Tibial nerve (tissue), 3 donors: ENCODE data around the gene CXorf38.

Source experiments
- POLR2A ChIP-seq, 2 donors: fragments of 450-650 bp; IDR thresholded peaks; one replicate each; pipeline ENCODE4 v1.6.1; 2017; ENCODE audit warnings: antibody characterized with exemption in 2 of 2, mild to moderate bottlenecking in 2 of 2, moderate library complexity in 2 of 2
- TF ChIP-seq, protein P1 (sequence below), 5 experiments: fragments of 200-600 bp in 3 of 5; fragments of 450-650 bp in 2 of 5; sonication (generic) in 3 of 5; IDR thresholded peaks; one replicate each; pipeline ENCODE4 v1.5.1; 2016 to 2019; ENCODE audit warnings: antibody characterized with exemption in 5 of 5, mild to moderate bottlenecking in 3 of 5, moderate library complexity in 2 of 5

DNA sequence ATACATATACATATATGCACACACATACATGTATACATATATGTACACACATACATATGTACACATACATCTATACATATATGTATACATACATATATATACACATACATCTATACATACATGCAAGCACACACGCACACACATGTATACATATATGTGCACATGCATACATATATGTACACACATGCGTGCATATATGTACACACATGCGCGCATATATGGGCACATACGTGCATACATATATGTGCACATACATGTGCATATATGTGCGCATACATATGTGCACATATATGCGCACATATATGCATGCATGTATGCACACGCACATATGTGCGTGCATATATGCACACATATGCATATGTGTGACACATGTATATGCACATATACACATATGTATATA lies 31.4 kb downstream of the CXorf38 start:
- no peak for TF ChIP-seq POLR2A (IDR thresholded peaks at IDR 0.05)
- TF ChIP-seq, protein P1, sequence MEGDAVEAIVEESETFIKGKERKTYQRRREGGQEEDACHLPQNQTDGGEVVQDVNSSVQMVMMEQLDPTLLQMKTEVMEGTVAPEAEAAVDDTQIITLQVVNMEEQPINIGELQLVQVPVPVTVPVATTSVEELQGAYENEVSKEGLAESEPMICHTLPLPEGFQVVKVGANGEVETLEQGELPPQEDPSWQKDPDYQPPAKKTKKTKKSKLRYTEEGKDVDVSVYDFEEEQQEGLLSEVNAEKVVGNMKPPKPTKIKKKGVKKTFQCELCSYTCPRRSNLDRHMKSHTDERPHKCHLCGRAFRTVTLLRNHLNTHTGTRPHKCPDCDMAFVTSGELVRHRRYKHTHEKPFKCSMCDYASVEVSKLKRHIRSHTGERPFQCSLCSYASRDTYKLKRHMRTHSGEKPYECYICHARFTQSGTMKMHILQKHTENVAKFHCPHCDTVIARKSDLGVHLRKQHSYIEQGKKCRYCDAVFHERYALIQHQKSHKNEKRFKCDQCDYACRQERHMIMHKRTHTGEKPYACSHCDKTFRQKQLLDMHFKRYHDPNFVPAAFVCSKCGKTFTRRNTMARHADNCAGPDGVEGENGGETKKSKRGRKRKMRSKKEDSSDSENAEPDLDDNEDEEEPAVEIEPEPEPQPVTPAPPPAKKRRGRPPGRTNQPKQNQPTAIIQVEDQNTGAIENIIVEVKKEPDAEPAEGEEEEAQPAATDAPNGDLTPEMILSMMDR (IDR thresholded peaks at IDR 0.05): no peak
